ENCODE measurements around the gene UEVLD.
A peak's percentile ranks its signal among the peaks of the same experiment; 100 is the strongest.
"Not testable (repeated sequence)": the region's sequence is repeated elsewhere in the genome, so short reads cannot be mapped to it uniquely, and the experiment has no call there.

UEVLD gene

DNA sequence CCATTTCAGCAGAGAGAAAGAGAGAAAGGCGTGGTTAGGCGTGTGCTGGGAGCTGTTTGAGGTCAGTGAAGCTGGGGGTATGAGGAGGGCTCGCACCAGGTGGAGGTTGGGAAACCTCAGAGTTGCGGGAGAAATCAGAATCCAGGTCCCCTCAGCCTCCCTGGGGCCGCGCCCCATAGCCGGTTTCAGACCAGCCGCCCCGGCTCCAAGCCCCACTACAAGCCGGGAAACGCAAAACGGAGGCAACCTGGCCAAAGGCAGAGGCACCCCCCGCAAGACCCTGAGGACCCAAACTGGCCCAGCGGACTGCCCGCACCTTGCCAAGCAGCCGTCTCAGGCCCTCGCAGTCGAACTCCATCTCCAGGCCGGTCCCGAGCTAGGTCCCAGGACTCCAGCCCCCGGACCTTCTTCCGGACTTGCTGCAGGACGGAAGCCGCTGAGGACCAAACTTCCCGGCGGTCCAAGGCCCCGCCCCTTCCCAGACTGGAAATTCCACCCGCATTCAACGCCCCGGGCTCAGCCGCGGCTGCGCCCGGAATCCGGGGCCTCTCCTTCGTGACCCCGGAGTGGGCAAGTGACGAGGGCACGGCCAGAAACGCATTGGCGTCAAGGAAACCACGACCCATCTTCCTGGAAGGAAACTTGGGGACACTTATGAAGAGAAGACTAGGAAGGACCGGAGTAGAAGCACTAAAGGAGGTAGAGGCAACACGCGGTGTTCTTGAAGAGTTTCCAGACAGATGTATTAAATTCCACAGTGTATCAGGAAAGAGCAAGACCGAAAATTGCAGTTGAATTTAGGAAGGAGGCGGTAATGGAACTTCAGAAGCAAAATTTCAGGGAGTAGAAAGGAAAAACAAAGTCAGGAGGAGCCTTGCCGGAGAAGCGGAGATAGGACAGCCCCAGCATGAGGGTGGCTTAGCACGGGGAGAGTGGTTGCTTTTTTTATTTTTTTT, at the start of gene UEVLD:
Gene UEVLD, minus strand, starts transcription at position 438 of the 956 bp plus-strand sequence. Its CDS starts 80 bp downstream, at position 358.
- peak; percentile 24 for DNase-seq

GRCh38 chr11:18634140-18635032, 45.9 kb upstream of the UEVLD start, which contains the start of gene SPTY2D1:
TSS of gene SPTY2D1 (minus strand) at chr11:18634342. CDS start at chr11:18634257, 85 bp downstream.
- peak; percentile 70 for DNase-seq

DNA sequence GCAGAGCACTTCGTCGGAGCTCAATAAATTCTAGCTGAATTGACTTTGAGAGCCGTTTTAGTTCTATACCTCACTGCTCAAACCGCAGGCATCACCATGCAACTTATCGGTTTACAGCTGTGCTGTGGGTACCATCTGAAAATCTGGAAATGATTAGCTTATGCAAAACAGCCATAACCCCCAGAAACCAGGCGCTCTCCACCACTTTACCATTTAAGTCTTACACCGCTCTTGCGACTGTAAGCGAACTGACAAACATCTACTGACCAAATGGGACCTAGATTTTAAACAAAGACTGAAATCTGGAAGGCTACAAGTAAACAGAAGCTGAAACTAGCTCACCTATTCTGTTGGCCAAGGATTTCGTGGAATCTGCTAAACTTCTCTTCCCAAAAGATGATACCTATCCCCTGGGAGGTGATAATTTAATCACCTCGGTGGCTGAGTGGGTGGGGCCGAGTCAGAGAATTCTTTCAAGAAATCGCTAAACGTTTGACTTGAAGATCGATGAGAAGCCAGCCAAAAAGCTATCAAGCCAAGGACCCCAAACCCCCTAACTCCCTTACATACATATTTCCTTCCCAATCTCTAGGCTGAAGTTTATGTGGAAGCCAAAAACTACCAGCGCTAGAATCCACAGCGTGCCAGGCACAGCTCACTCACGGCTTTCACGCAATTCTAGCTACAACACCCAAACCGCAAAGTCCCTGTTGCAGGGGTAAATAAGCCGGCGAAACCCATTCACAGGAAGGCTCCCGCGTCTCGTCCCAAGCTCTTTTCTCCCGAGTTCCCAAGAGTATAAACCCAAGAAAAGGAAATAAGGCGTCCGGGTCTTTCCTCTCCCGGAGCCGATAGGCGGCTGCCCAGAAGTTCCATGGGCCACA, 45.0 kb upstream of the UEVLD start:
- DNase-seq = no peak

- no peak for DNase-seq
Observed at GRCh38 chr11:18632841-18633240, 44.3 kb upstream of the UEVLD start.

DNA sequence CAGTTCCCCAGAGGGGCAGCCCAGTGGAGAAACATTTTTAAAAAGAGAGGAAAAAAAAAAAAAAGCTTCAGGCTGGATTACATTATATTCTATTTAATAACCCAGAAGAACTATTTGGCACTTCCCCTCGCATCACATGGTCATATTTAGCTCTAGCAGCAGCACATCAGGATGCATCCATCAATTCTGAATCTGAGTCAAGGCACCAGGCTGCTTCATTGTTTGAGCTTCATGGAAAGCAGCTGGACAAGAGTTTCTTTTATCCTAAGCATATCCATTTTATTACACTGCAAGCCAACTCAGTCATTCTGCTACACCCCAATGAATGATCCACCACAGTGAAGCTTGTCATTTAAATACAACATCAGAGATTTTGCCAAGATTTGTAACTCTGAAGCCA, 35.6 kb upstream of the UEVLD start:
- DNase-seq = no peak

- DNase-seq = no peak
Observed at GRCh38 chr11:18623707-18624106, 35.2 kb upstream of the UEVLD start.

GRCh38 chr11:18618342-18619025, 29.9 kb upstream of the UEVLD start:
- no peak for DNase-seq

DNA sequence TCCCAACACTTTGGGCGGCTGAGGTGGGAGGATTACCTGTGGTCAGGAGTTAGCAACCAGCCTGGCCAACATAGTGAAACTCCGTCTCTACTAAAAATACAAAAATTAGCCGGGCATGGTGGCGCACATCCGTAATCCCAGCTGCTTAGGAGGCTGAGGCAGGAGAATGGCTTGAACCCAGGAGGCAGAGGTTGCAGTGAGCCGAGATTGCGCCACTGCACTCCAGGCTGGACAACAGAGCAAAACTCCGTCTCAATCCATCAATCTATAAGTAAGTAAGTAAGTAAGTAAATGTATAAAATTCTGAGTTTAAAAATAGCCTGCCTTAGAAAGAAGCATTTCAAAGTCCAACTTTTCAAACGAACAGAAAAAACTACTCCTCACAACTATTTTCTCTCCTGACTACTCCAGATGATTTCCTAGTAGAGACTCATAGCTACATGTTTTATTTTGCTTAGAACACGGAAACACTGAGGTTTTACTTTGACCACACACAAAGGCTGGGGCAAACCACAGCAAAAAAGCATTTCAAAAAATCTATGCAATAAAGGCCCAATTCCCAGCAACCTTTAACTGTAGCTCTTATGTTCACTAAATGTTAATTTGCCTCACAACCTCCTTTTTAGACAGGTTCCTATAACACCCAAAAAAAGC, 29.3 kb upstream of the UEVLD start:
- no peak for DNase-seq

DNA sequence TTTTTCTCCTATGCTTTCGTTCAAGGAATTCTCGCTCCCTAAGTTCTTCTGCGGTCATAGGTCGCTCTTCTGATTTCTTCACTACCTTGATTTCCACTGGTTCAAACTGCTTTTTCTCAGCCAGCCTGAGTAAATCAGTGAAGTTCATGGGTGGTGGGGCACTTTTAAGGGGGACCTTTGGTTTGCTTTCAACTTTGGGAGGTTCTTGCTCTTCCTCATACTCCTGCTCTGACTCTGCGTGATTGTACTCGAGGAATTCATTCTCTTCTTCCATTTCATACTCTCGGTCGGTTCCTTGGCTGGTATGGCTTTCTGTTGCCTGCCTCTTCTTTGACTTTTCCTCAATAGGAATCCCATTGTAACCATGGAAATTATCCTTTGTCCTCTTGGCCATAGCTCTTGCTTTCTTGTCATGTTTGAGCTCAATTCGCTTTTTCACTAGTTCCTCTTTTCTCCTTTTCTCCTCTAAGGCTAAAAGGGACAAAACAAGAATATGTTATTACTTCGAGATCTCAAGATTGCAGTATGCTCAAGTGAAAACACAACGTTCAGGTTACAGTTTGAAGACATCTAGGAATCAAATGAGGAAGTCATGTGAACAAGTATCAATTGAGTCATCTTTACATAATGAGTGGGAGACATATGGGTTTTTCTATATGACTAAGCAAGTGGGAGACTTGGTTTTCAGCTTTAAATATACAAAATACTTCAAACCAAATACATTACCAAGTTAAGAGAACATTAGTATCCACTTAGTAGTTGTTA, 27.3 kb upstream of the UEVLD start:
- no peak for DNase-seq

DNA sequence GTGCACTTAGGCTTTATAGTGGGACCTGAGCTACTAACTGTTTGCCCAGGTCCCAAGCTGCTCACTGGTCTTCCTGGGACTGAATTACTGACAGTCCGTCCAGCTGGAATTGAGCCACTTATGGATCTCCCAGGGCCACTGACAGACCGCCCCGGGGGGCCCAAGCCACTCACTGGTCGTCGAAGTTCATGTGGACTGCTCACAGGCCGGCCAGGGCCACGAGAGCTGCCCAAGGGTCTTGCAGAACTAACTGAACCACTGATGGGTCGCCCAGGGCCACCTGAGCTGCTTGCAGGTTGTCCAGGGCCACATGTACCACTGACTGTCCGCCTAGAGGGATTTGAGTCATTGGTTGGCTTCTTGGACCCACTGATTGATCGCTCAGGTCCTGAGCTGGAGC, 26.1 kb upstream of the UEVLD start:
- no peak for DNase-seq

DNA sequence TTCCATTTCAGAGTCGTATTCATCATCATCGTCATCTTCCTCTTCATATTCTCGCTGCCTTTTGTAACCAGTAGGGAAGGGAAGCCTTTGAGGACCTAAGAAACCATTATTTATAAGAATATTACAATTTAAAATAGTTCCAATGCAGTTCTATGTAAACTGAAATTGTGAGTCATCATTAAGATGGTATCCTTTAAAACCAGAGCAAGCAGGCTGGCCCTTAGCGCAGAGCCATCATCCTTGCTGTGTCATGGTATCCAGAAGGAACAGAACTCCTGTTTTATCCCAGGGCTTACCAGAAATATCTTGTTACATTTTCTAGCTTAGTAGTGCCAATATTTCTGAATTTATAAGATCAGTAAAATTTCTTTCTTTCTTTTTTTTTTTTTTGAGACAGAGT, 23.9 kb upstream of the UEVLD start:
- DNase-seq = no peak

DNA sequence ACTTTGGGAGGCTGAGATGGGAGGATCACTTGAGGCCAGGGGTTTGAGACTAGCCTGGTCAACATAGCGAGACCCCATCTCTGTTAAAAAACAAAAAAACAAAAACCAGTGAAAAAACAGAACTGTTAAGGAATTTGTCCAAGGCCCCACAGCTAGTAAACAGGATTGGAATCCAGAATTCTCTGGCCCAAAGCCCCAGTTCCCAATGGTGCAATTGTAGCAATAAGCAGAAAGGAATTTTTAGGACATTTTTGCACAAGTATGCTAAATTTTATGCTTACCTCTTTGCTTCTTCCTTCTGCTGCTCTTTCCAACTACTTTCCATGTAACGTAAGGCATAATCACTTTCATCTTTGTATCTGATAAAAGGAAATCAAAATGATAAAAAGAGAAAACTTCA, 22.7 kb upstream of the UEVLD start:
- no peak for DNase-seq

GRCh38 chr11:18608376-18608775, 19.8 kb upstream of the UEVLD start:
- no peak for DNase-seq

DNA sequence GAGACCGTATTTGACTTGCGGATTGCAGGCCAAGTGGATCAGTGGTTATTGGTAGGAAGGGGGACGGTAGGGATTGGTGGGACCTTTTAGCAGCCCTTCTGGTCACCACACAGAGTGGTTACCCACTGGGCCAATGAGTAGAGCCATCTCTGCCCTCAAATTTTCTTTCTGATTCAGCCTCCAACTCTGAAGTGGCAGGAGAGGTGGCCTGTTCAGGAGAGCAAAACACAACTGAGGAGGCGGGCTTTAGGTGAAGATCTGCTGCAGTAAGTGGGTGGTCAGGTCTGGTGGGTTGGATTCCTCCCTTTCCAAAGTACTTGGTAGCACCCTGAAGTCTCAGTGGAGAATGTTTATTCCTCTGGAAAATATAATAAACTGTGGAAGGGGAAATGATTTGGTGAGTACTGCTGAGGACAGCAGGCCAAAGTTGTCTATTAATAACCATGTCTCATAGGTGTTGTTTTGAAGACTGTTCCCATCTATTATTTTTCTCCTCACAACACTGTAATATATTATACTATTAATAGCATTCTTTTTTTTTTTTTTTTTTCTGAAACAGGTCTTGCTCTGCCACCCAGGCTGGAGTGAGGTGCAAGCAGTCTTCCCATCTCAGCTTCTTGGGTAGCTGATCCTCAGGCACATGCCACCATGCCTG, 12.5 kb upstream of the UEVLD start:
- no peak for DNase-seq

DNA sequence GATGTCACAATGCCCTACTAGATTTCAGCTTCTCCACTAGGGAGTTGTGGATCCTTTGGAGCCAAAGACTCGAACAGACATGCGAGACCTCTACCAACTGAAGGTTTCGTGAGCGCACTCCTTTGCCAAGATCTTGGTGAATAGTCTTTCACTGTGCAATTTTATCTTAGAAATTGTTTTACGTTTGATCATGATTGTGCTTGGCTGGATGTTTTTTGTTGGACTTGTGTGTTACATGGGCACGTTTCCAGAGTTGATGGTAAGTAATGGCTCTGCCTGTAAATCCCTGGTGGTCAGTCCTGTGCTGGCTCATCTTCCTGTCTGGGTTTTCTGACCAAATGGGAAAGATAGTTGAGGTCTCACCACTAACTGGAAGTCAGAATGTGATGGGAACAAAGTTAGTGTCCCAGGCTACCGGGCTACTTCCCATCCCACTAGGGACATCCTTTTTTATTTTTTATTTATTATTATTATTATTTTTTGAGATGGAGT, 11.3 kb upstream of the UEVLD start, which contains the start of gene MISFA:
Gene MISFA, plus strand, starts transcription at position 51 of the 492 bp plus-strand sequence. Its CDS starts 140 bp downstream, at position 191.
- DNase-seq = no peak

- DNase-seq = no peak
Observed at GRCh38 chr11:18594999-18595749, 6.6 kb upstream of the UEVLD start.

- not testable (repeated sequence) for DNase-seq
Observed at GRCh38 chr11:18594088-18594487, 5.6 kb upstream of the UEVLD start.

DNA sequence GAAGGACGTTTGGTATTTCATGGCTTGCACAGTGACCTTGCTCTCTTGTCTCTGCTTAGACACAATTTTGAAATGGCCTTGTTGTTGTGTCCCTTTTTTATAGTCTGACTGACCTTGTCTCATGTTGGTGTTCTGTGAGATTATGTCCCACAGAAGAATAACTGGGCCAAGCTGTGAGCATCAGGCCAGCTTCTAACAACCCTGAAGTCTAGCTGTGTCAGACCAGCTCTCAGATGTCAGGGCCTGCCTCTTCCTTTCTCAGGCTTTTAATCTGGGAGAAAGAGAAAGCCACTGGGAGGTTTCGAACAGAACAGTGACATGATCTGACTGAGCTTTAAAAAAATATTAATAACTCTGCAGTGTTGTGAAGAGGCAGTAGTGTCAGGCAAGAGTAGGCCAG, 2.0 kb upstream of the UEVLD start:
- no peak for DNase-seq

GRCh38 chr11:18581825-18582224, 6.7 kb downstream of the UEVLD start:
- no peak for DNase-seq

All from GOT3 (cell line).